Central memory CD4-positive, alpha-beta T cell (primary cell): ENCODE results near the gene RINT1.
"Not testable (repeated sequence)": the region's sequence is repeated elsewhere in the genome, so short reads cannot be mapped to it uniquely, and the experiment has no call there.

ENCODE experiments used
- DNase-seq: peaks from one replicate; pipeline ENCODE4 v3.0.0; 2022

RINT1 gene

DNA sequence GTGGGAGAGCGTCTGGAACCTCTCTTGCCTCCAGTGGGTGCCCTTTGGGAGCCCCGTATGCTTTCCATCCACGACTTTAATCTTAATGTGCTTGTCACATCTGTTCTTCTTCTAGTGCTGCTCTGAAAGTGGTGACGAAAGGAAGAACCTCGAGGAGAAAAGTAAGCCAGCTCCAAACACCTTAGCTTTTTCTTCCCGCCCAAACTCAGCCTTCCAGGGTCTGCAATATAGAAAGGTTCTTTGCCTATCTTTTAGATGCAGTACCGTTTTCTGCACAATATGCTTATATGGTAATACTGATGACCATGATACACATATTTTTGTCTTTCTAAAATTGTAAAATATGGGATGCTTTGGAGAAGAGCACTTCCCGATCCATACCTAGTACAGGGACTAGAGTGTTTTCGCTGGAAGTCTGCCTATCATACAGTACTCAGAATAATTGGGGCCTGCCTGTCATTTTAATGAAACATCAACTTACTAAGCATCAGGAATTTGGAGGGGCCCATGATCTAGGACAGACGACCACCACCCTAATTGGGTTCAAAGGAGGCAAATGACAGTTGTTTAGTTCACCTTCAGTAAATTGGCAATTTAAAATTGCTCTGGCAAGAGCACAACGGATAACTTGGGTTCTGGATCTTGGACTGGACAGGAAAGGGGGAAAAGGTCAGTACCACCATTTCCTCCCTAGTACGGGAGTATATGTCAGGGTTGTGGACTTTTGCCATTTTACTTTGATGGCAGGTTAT, 884 bp downstream of the RINT1 start:
- DNase-seq = no peak

DNA sequence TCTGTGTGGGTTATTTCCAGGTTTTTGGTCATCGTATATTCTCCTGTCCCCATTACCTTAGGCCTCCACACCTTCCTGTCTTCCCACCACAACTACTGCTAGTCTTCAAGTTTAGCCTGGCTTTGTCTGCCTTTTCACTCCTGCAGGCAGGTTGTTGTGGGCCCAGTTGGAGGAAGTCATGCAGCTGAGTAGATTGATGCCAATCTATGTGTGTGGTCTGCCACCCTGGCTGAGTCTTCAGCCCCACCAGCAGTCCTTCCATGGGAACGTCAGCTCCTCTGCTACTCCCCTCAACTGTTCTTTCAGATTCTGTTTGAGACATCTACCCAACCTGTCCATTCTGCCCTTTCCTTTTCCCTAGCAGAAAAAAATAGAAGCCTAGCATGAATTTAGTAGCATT, 6.3 kb downstream of the RINT1 start:
- DNase-seq = no peak

DNA sequence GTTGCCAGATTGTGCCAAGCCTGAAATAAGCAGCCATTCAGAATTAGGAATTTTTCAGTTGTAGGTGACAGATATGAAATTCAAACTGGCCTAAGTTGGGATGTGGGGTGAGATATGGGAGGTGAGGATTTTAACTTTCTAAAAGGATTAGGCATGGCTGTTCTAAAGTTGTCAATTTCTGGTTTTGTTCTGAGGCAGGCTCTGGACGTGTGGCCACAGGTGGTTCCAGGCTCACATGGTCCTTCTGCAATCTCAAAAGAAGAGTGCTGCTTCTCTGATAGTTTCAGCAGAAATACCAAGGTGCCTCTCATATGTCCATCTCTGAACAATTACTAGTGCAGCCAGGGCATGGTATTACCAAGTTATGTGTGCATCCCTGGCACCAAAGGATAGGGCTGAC, 27.9 kb downstream of the RINT1 start:
- DNase-seq = no peak

DNA sequence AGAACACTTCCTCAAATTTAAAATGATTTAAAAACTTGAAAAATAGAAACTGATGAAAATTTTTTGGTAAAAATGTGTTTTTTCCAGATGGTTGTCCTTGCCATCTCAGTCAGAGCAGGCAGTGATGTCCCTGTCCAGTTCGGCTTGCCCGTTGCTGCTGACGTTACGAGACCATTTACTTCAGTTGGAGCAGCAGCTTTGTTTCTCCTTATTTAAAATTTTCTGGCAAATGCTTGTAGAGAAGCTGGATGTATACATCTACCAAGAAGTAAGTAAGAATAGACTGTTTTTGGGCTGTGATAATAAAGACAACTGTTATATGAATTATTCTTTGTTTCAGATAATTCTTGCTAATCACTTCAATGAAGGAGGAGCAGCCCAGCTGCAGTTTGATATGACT, 33.2 kb downstream of the RINT1 start:
- DNase-seq = no peak

DNA sequence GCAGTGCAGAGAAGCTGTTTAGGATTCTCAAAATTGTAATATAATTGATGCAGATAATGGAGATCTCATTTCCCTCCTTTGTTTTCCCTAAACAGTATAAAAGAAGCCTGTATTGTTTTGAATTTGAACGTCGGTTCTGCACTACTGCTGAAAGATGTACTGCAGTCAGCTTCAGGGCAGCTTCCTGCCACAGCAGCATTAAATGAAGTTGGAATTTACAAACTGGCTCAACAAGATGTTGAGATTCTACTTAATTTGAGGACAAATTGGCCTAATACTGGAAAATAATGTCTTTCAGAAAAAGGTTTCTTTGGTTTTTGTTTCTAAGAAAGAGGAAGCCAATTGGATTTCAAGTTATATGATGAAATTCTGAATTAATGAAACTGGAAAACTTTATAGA, 35.0 kb downstream of the RINT1 start:
- no peak for DNase-seq

DNA sequence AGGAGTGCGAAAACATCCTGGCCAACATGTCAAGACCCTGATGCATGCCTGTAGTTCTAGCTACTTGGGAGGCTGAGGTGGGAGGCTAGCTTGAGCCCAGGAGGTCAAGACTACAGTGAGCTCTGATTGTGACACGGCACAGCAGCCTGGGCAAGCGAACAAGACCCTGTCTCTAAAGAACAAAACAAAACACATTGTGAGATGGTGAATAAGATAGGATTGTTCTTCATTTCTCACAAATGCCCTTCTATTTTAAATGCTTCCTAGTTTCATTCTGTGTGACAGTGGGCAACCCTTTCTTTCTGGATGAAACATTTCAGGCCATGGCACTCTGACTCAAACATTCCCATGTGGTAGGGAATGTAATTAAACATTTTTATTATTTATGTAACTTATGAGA, 35.8 kb downstream of the RINT1 start:
- no peak for DNase-seq

DNA sequence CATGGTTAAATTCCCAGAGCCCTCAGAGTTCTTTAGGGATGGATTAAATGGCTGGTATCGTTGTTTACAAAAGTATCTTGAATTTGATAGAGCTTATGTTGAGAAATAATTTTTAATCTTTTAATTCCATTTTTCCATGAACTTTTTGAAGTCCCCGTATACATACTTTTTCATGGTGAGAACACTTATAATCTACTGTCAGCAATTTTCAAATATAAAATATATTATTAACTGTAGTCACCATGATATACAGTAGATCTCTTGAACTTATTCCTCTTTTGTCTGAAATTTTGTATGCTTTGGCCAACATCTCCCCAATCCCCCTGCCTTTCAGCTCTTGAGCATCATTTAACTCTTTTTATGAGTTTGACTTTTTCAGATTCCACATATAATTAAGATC, 39.9 kb downstream of the RINT1 start:
- no peak for DNase-seq

DNA sequence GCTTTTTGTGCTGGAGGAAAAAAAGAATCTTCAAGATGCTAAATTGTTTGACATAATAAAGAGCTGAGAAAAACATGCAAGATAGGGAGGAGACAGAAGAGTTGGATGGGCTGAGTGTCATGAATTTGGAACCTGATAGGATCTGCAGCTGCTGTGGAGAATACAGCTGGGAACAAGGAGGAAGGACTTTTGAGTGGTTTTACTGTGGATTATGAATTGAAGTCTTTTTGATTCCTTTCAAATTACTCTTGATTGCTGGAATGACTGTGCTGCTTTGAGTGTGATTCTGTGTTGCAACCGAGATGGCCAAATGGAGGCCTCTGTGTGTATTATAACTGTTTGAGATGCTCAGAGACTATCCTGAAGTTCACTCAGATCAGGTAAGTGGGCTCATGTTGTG, 45.2 kb downstream of the RINT1 start:
- DNase-seq = no peak

DNA sequence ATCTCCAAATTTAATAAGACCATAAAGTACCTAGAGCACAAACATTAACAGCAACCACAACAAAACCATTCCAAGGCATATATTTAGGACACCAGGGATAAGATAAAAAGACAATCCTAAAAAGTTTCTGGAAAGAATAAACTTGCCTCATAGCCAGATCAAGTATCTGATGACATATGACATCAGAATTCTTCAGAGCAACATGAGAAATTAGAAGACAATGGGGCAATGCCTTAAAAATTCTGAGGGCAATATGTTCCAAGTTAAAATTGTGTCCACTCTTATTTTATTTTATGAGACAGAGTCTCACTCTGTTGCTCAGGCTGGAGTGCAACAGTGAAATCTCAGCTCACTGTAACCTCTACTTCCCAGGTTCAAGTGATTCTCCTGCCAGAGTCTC, 46.5 kb downstream of the RINT1 start:
- no peak for DNase-seq

DNA sequence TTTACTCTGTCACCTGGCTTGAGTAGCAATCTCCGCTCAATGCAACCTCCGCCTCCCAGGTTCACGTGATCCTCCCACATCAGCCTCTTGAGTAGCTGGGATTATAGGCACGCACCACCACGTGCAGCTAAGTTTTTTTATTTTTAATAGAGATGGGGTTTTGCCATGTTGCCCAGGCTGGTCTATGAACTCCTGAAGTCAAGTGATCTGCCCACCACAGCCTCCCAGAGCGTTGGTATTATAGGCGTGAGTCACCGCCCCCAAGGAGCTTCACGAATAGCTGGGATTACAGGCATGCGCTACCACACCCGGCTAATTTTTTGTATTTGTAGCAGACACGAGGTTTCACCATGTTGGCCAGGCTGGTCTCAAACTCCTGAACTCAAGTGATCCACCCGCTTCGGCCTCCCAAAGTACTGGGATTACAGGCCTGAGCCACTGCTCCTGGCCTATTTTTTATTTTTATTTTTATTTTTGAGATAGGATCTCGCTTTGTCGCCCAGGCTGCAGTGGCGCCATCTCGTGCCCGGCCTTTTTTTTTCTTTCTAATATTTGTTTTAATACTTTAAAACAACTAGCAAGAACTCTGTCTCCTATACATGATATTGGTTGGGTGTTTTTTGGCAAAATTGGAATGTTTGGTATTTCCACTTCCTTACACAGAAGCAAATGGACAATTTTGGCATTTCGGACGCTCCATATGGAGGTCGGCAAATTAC, 48.2 kb downstream of the RINT1 start:
- no peak for DNase-seq

DNA sequence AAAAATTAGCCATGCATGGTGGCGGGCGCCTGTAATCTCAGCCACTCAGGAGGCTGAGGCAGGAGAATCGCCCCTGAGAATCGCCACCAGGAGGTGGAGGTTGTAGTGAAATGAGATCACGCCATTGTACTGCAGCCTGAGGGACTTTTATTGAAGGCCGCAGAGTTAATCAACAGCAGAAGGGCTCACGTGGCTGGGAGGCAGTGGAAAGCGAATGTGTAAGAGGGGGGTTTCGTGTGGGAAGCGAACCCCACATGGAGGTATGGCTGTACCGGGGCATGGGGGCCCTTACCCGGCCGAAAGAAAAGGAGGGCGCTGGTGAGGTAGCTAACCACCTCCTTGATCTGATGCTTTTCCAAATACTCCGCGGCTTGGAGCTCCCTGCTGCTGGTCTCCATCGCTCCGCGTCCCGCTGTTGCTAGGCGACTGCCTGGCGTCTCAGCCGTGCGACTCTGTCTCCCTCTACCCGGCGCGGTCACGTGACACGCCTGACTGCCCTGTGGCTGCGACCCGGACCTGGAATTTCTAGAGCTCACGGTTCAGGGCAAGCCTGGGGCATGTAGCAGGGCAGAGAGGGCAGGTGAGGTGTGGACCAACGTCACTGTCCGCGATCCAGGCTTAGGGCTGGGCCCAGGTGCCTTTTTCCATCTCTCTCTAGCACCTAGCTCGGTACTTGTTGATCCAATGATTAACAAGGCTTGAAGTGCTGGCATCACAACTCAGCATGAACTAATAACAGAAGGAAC, 49.2 kb downstream of the RINT1 start, which contains the start of gene EFCAB10:
EFCAB10 (minus strand) TSS at position 428 of the 746 bp plus-strand sequence; CDS start at position 398, 30 bp downstream.
- DNase-seq = peak; percentile 1

DNA sequence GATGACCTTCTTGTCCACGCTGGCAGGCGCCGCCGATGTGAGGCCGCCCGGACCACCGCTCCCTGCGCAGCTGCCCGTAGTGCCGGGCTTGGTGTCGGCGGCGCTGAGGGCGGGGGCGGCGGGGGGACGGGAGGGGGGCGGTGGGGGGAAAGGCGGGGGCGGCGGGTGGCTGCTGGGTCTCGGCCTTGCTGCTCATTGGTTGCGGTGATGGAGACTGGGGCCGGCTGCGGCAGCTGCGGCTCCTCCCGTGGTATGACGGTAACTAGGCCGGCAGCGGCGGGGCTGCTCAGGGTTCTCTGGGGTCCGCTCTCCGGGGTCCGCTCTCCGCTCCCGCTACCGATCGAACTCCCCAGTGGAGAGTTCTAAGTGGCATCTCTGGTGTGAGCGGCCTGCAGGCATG, 51.1 kb downstream of the RINT1 start:
- DNase-seq = no peak

DNA sequence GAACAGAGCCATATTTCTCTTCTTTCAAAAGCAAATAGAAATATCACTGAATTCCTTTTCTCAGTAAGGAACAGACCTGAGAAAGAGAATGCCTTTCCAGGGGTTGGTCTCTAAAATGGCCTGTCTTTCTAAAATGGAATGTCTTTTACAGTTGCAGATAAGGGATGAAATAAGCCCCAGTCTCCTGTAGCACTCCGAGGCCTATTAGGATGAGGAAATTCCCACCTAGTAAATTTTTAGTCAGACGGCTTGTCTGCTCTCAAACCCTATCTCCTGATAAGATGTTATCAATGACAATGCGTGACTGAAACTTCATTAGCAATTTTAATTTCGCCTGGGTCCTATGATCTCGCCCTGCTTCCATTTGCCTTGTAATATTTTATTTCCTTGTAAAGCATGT, 52.2 kb downstream of the RINT1 start:
- DNase-seq = no peak

DNA sequence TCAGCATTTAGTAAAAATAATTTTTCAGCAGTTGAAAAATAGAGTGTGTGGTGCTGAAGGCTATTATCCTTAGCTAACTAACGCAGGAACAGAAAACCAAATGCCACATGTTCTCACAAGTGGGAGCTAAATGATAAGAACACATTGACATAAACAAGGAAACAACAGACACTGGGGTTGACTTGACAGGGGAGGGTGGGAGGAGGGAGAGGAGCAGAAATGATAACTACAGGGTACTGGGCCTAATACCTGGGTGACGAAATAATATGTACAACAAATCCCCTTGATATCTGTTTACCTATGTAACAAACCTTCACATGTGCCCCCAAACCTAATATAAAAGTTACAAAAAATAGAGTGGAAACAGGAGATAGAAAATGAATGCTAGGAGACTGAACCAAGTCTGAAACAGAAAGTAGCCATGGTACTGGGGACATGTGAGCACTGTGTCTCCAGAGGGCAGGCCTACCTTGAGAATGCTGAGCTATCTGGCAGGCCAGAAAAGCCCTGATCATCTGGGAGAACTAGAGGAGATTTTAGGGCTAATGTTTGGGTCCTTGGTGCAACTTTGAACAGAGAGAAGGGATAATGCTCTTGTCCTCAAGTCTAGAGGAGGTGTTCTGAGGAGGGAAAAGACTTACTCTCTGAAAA, 54.0 kb downstream of the RINT1 start:
- no peak for DNase-seq

DNA sequence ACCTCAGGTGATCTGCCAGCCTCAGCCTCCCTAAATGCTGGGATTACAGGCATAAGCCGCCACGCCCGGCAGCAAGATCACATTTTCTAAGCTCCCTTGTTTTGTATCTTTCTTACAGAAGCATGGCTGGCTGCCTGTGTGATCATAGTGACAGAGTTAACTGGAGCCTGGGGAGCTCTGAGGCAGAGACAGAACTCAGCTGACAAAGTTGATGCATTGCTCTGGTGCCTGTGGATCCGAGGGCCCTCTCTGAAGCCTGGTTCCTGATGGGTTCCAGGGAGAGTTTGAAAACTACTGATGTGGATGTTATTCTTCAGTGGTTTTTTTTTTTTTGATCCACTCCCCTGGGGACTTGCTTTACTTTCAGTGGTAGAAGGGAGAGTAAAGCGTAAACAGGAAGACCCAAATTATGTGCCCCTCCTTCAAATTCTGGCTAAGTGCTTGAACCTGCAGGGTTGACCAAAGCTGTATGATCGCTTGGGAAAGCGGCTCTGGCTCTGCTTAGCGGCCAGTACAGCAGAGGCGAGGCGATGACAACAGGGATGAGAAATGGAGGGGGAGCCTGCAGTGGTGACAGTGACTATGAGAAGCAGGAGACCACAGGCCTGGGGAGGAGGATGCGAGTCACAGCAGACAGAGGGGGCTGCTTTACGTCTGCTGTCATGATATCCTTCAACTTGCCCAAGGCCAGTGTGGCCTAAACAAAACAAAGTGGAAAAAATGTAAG, 56.1 kb downstream of the RINT1 start:
- no peak for DNase-seq

DNA sequence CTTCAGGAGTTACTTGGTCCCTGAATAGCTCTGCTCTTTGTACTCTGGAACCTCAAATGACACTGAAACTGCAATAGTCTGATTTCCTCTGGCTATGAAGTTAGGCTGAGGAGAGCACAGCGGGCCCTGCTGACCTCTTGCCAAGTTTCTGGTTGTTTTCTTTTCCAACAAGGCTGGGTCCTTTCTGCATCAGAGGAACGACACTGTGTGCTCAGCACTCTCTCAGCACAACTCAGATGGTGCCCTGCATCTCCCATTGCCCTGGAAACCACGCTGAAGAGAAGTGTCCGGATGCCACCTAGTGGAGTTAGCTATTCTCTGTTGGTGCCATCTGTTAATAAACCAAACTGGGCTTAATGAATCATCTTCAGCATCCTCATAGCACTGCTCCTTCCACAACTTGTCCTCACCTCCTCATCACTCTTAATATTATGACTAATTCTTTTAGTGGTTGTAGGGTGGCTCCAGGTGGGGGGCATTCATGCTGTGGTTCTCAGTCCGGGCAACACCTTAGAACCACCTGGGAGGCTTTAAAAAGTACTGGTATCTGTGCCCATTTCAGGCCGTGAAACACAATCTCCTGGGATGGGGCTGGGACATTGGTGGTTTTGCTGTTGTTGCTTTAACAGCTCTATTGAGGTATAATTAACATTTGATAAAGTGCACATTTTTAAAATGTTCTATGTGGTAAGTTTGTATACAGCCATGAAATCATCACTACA, 57.5 kb downstream of the RINT1 start:
- DNase-seq = peak; percentile 27

DNA sequence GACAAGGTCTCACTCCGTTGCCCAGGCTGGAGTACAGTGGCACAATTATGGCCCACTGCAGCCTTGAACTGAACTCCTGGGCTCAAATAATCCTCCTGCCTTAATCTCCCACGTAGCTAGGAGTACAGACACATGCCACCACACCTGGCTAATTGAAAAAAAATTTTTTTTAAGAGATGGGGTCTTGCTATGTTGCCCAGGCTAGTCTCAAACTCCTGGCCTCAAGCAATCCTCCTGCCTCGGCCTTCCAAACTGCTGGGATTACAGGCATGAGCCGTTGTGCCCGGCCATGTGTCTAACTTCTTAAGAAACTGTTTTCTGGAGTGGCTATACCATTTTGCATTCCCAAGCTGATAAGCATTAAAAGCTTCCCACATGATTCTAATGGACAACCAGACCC, 58.8 kb downstream of the RINT1 start:
- no peak for DNase-seq

DNA sequence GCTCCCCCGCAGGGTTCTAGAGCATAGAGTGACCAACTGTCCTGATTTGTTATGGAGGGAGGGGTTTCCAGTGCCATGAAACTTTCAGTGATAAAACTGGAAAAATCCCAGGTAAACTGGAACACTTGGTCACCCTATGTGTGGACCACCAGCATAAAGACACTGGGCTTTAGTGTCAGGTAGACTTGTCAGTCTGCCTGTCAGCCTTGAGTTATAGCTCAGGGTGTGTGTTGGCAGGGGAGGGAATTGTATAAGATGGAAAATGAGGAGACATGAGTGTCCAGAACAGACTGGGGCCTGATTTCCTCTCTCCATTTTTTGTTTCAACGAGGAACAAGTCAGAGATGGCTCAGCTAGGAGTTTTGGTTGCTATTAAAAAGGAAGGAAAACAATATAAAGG, 59.5 kb downstream of the RINT1 start:
- no peak for DNase-seq

DNA sequence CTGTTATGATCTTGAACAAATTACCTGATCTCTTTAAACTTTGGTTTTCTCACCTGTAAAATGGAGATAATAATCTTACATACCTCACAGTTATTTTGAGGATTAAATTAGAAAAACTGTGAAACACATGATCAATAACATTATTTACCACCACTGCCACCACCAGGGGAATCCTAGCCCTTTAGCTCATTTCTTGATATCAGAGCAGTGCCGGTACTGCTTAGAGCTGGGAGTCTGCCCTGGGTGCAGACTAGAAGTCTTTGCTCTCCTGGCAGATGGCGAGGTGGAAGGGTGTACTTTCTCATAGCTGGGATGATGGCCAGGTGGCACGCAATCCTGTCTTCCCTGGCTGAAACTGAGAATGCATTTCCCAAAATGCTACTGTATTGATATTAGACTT, 62.0 kb downstream of the RINT1 start:
- no peak for DNase-seq

DNA sequence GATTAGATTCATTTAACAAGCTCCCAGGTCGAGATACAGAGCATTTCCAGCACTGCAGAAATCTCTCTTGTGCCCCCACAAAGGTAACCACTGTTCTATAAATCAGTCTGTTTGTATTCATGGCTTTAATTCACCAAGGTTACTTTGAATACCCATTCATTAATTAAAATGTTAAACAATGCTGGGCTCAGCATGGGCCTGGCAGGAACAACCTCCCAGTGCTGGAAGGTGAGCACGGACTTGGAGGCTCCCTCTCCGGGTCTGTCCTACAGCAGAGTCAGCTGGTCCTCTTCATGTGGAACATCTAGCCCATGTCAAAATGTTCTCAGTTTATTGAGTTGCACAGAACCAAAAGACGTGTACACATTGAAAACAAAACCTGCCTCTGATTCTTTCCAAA, 64.9 kb downstream of the RINT1 start:
- DNase-seq = no peak

DNA sequence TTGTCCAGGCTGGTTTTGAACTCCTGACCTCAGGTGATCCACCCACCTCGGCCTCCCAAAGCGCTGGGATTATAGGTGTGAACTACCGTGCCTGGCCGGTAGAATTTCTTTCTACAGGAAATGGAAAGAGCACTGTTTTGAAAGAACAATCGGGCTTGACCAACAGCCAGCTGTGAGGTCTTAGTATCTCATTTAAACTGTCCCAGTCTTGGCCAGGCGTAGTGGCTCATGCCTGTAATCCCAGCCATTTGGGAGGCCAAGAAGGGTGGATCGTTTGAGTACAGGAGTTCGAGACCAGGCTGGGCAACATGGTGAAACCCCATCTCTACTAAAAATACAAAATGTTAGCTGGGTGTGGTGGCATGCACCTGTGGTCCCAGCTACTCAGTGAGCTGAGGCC, 67.1 kb downstream of the RINT1 start:
- DNase-seq = not testable (repeated sequence)

DNA sequence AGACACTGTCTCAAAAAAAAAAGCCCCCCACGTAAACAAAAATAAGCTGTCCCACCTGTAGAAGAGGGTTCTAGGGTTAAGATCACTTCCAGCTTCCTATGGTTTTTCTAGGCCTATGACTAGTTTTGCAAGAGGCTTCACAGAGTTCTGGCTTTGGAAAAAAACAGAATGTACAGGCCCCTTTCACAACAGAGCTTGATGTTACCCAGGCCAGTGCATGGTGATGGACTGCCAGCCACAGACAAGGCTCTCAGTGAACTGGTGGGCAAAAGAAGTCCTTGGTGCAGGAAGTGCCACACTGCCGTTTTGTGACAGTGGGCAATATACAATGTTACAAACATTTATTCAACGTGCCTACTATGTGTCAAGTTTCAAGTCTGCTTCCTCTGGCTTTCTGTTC, 67.5 kb downstream of the RINT1 start:
- DNase-seq = no peak
